Measurements from ENCODE around the gene NPAS2.

NPAS2 gene

GRCh38 chr2:100819370-100820272 is at the start of gene NPAS2:
TSS of gene NPAS2 (plus strand) at chr2:100820139. CDS start at chr2:100904755, 84,616 bp downstream.
- no peak for DNase-seq (ENCODE audit: low read depth in 2 of 2)

- no peak for DNase-seq (ENCODE audit: low read depth in 2 of 2)
Measured at GRCh38 chr2:100771125-100771524, 48.8 kb upstream of the NPAS2 start.

- no peak for DNase-seq (ENCODE audit: low read depth in 2 of 2)
Measured at GRCh38 chr2:100773538-100773937, 46.4 kb upstream of the NPAS2 start.

- no peak for DNase-seq (ENCODE audit: low read depth in 2 of 2)
Measured at GRCh38 chr2:100776445-100776844, 43.5 kb upstream of the NPAS2 start.

GRCh38 chr2:100778637-100779450 is 41.1 kb upstream of the NPAS2 start:
- DNase-seq (ENCODE audit: low read depth in 2 of 2) = no peak

- no peak for DNase-seq (ENCODE audit: low read depth in 2 of 2)
Measured at GRCh38 chr2:100779908-100780202, 40.1 kb upstream of the NPAS2 start.

- no peak for DNase-seq (ENCODE audit: low read depth in 2 of 2)
Measured at GRCh38 chr2:100780203-100781008, 39.5 kb upstream of the NPAS2 start.

- no peak for DNase-seq (ENCODE audit: low read depth in 2 of 2)
Measured at GRCh38 chr2:100781009-100781325, 39.0 kb upstream of the NPAS2 start.

GRCh38 chr2:100781523-100782379 is 38.2 kb upstream of the NPAS2 start:
- DNase-seq (ENCODE audit: low read depth in 2 of 2) = no peak

GRCh38 chr2:100782380-100782878 is 37.5 kb upstream of the NPAS2 start:
- DNase-seq (ENCODE audit: low read depth in 2 of 2) = no peak

GRCh38 chr2:100783987-100784386 is 36.0 kb upstream of the NPAS2 start:
- no peak for DNase-seq (ENCODE audit: low read depth in 2 of 2)

GRCh38 chr2:100784681-100785080 is 35.3 kb upstream of the NPAS2 start:
- DNase-seq (ENCODE audit: low read depth in 2 of 2) = no peak

- no peak for DNase-seq (ENCODE audit: low read depth in 2 of 2)
Measured at GRCh38 chr2:100785626-100786296, 34.2 kb upstream of the NPAS2 start.

GRCh38 chr2:100786297-100786658 is 33.7 kb upstream of the NPAS2 start:
- DNase-seq (ENCODE audit: low read depth in 2 of 2) = no peak

GRCh38 chr2:100786985-100787384 is 33.0 kb upstream of the NPAS2 start:
- no peak for DNase-seq (ENCODE audit: low read depth in 2 of 2)

- DNase-seq (ENCODE audit: low read depth in 2 of 2) = no peak
Measured at GRCh38 chr2:100789361-100789760, 30.6 kb upstream of the NPAS2 start.

GRCh38 chr2:100791294-100791935 is 28.5 kb upstream of the NPAS2 start:
- no peak for DNase-seq (ENCODE audit: low read depth in 2 of 2)

GRCh38 chr2:100791936-100792308 is 28.0 kb upstream of the NPAS2 start:
- no peak for DNase-seq (ENCODE audit: low read depth in 2 of 2)

- no peak for DNase-seq (ENCODE audit: low read depth in 2 of 2)
Measured at GRCh38 chr2:100793220-100793619, 26.7 kb upstream of the NPAS2 start.

GRCh38 chr2:100793982-100794381 is 26.0 kb upstream of the NPAS2 start:
- no peak for DNase-seq (ENCODE audit: low read depth in 2 of 2)
